Measurements from ENCODE around the gene AQP6.

GRCh38 chr12:49934505-49934904 lies 38.2 kb upstream of the AQP6 start:
- no peak for TF ChIP-seq EP300 (IDR thresholded peaks at IDR 0.05; ENCODE audit: borderline replicate concordance)
- TF ChIP-seq REST (IDR thresholded peaks at IDR 0.05; ENCODE audit: low read depth): no peak
